Smooth muscle cell (in vitro differentiated cells): Measurements from ENCODE around the gene SCMH1. TPM values are rescaled to one million over a fixed set of nuclear protein-coding genes. Genes with fewer than 3 reads are reported as not detected.
"Not testable (repeated sequence)": the region's sequence is repeated elsewhere in the genome, so short reads cannot be mapped to it uniquely, and the experiment has no call there.

Experiments
- DNase-seq: peaks from one replicate; lab custom pipeline; 2025; ENCODE audit not compliant: unreplicated experiment; lab: John Stamatoyannopoulos, UW
- H2AFZ ChIP-seq: fragments of 200-600 bp; sonication (generic); 2 replicates; pipeline ENCODE4 v1.6.0; 2016; ENCODE audit warnings: antibody characterized with exemption, low read depth, mild to moderate bottlenecking
- H3F3A ChIP-seq: fragments of 200-600 bp; sonication (generic); 2 replicates; pipeline ENCODE4 v1.6.0; 2017; ENCODE audit warnings: antibody characterized with exemption, low read depth
- H3K27ac ChIP-seq: fragments of 200-600 bp; sonication (generic); 2 replicates; pipeline ENCODE4 v1.5.1; 2016; ENCODE audit warnings: low read depth, mild to moderate bottlenecking
- H3K27me3 ChIP-seq: fragments of 200-600 bp; sonication (generic); 2 replicates; pipeline ENCODE4 v1.6.1; 2016; ENCODE audit warnings: low read depth, mild to moderate bottlenecking
- H3K36me3 ChIP-seq: fragments of 200-600 bp; sonication (generic); 2 replicates; pipeline ENCODE4 v1.5.1; 2016; ENCODE audit warnings: low read depth
- H3K4me1 ChIP-seq: fragments of 200-600 bp; sonication (generic); 2 replicates; pipeline ENCODE4 v1.5.1; 2016; ENCODE audit warnings: low read depth
- H3K4me2 ChIP-seq: fragments of 200-600 bp; sonication (generic); 2 replicates; pipeline ENCODE4 v1.6.0; 2016; ENCODE audit warnings: mild to moderate bottlenecking
- H3K4me3 ChIP-seq: fragments of 200-600 bp; sonication (generic); 2 replicates; pipeline ENCODE4 v1.5.1; 2016; ENCODE audit warnings: mild to moderate bottlenecking
- H3K79me2 ChIP-seq: fragments of 200-600 bp; sonication (generic); 2 replicates; pipeline ENCODE4 v1.6.0; 2016; ENCODE audit warnings: low read depth, mild to moderate bottlenecking
- H3K9ac ChIP-seq: fragments of 200-600 bp; sonication (generic); 2 replicates; pipeline ENCODE4 v1.6.0; 2016; ENCODE audit warnings: low read depth
- H3K9me3 ChIP-seq: fragments of 200-600 bp; sonication (generic); replicated peaks from 2 replicates; pipeline ENCODE4 v1.5.1; 2016; ENCODE audit warnings: low read depth
- H4K20me1 ChIP-seq: fragments of 200-600 bp; sonication (generic); 2 replicates; pipeline ENCODE4 v1.6.0; 2016; ENCODE audit warnings: low read depth
- CTCF ChIP-seq: fragments of 200-600 bp; sonication (generic); IDR thresholded peaks from 2 replicates; pipeline ENCODE4 v1.5.1; 2017; ENCODE audit warnings: borderline replicate concordance, mild to moderate bottlenecking, antibody characterized with exemption; ENCODE audit not compliant: insufficient read depth, poor library complexity, severe bottlenecking
- WGBS: methylation state at CpG from one replicate; pipeline ENCODE4 v1.1.7; 2016; ENCODE audit warnings: low lambda C conversion rate; 5-methylcytosine and 5-hydroxymethylcytosine counted together
- polyA plus RNA-seq: library from polyadenylated mRNA; unstranded; fragments of >200 nt; fragmentation: Nextera tagmentation; extraction: Ambion mirVana; gene quantifications from 2 replicates; pipeline ENCODE4 v1.2.1, GENCODE V29; 2016
- total RNA-seq: library from RNA; depleted of rRNA; stranded (reverse); fragments of >200 nt; gene quantifications from 2 replicates; pipeline ENCODE4 v1.2.3, GENCODE V29; 2014

The SCMH1 gene
- total and polyA plus RNA-seq, 2 experiments from 2014 or later, result 24.0 to 46.4 TPM

GRCh38 chr1:41184446-41184845 is 57.7 kb downstream of the SCMH1 start:
- 81% methylated on average over 1 of the region's 1 CpG for WGBS
- Histone ChIP-seq H3K4me3 (no peak overlapping the region), H3K9ac (no peak overlapping the region), H3K36me3 (no peaks in the 10 kb centered on the region), H3F3A (no peaks in the 10 kb centered on the region), H4K20me1 (peaks cover 8% of the 10 kb centered on the region), H2AFZ (no peak overlapping the region), H3K4me1 (no peaks in the 10 kb centered on the region), H3K4me2 (no peak overlapping the region), H3K27me3 (no peaks in the 10 kb centered on the region), H3K27ac (no peak overlapping the region), H3K9me3 (no peaks in the 10 kb centered on the region), H3K79me2 (peaks cover 6% of the 10 kb centered on the region)
- no peak for TF ChIP-seq CTCF
- no peak for DNase-seq

DNA sequence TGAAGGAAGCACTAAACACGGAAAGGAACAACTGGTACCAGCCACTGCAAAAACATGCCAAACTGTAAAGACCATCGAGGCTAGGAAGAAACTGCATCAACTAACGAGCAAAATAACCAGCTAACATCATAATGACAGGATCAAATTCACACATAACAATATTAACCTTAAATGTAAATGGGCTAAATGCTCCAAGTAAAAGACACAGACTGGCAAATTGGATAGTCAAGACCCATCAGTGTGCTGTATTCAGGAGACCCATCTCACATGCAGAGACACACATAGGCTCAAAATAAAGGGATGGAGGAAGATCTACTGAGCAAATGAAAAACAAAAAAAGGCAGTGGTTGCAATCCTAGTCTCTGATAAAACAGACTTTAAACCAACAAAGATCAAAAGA is 63.9 kb downstream of the SCMH1 start:
- H2AFZ ChIP-seq, H3K36me3 ChIP-seq, H3K9ac ChIP-seq, H3K4me3 ChIP-seq, H4K20me1 ChIP-seq, H3K4me2 ChIP-seq, H3K4me1 ChIP-seq, H3F3A ChIP-seq, H3K27ac ChIP-seq, DNase-seq, H3K27me3 ChIP-seq, H3K9me3 ChIP-seq: not testable (repeated sequence)
- WGBS, result 71% methylated on average over 3 of the region's 3 CpGs
- peaks cover 14% of the 10 kb centered on the region for H3K79me2 ChIP-seq

- no peak overlapping the region for H3K4me3 ChIP-seq
- no peaks in the 10 kb centered on the region for H3K4me1 ChIP-seq
- no peak overlapping the region for H3K4me2 ChIP-seq
- H2AFZ ChIP-seq, result no peak overlapping the region
- H3K79me2 ChIP-seq, result peaks cover 18% of the 10 kb centered on the region
- no peaks in the 10 kb centered on the region for H4K20me1 ChIP-seq
- no peak for TF ChIP-seq CTCF
- no peaks in the 10 kb centered on the region for H3K36me3 ChIP-seq
- no peaks in the 10 kb centered on the region for H3K27me3 ChIP-seq
- no peak overlapping the region for H3K9ac ChIP-seq
- H3F3A ChIP-seq, result no peaks in the 10 kb centered on the region
- H3K9me3 ChIP-seq, result no peaks in the 10 kb centered on the region
- no peak for DNase-seq
- H3K27ac ChIP-seq, result no peak overlapping the region
Measured at GRCh38 chr1:41175546-41175945, 66.6 kb downstream of the SCMH1 start.

GRCh38 chr1:41174170-41174569 is 67.9 kb downstream of the SCMH1 start:
- Histone ChIP-seq H3K9me3 (no peaks in the 10 kb centered on the region), H3F3A (no peaks in the 10 kb centered on the region), H3K4me2 (no peak overlapping the region), H3K36me3 (no peaks in the 10 kb centered on the region), H3K4me1 (no peaks in the 10 kb centered on the region), H3K27me3 (no peaks in the 10 kb centered on the region), H3K27ac (no peak overlapping the region), H2AFZ (no peak overlapping the region), H4K20me1 (no peaks in the 10 kb centered on the region), H3K4me3 (no peak overlapping the region), H3K79me2 (peaks cover 18% of the 10 kb centered on the region), H3K9ac (no peak overlapping the region)
- whole genome bisulfite sequencing, result 95% methylated on average over 1 of the region's 1 CpG
- DNase-seq, result no peak
- no peak for TF ChIP-seq CTCF
